Immature natural killer cell (primary cell): ENCODE data around the gene ESRRB. TPM values are rescaled to one million over a fixed set of nuclear protein-coding genes. Genes with fewer than 3 reads are reported as not detected.
A peak's percentile ranks its signal among the peaks of the same experiment; 100 is the strongest.

Experiments
- DNase-seq, 3 donors: peaks; one replicate each; pipeline ENCODE4 v3.0.0; 2022; ENCODE audit warnings: mixed read lengths in 1 of 3
- H3K27ac Mint-ChIP-seq, 6 donors: one replicate each; pipeline ENCODE4 v1.8.0; 2020; ENCODE audit warnings: mixed read lengths in 6 of 6, mild to moderate bottlenecking in 5 of 6, inconsistent platforms in 4 of 6, moderate library complexity in 3 of 6
- H3K27me3 Mint-ChIP-seq, 3 donors: one replicate each; pipeline ENCODE4 v1.8.0; 2020 to 2021; ENCODE audit warnings: low read depth in 3 of 3, mild to moderate bottlenecking in 3 of 3, mixed read lengths in 3 of 3, moderate library complexity in 3 of 3, inconsistent platforms in 1 of 3
- H3K36me3 Mint-ChIP-seq, 3 donors: one replicate each; pipeline ENCODE4 v1.8.0; 2020; ENCODE audit warnings: mixed read lengths in 3 of 3, inconsistent platforms in 2 of 3, mild to moderate bottlenecking in 2 of 3
- H3K4me1 Mint-ChIP-seq, 2 donors: one replicate each; pipeline ENCODE4 v1.8.0; 2020; ENCODE audit warnings: inconsistent platforms in 2 of 2, mild to moderate bottlenecking in 2 of 2, mixed read lengths in 2 of 2, moderate library complexity in 1 of 2
- H3K4me3 Mint-ChIP-seq, 5 donors: one replicate each; pipeline ENCODE4 v1.8.0; 2020; ENCODE audit warnings: mild to moderate bottlenecking in 5 of 5, mixed read lengths in 5 of 5, inconsistent platforms in 3 of 5, moderate library complexity in 3 of 5
- H3K9me3 Mint-ChIP-seq, 6 donors: one replicate each; pipeline ENCODE4 v1.8.0; 2020; ENCODE audit warnings: mild to moderate bottlenecking in 6 of 6, mixed read lengths in 6 of 6, inconsistent platforms in 4 of 6, moderate library complexity in 3 of 6
- polyA plus RNA-seq, 3 donors: library from polyadenylated mRNA; unstranded; fragments of 300-500 nt; fragmentation: Illumina TruSeq; gene quantifications; one replicate each; pipeline ENCODE4 v1.2.3, GENCODE V29; 2021

ESRRB gene
- polyA plus RNA-seq, 3 donors from 2014 or later: not detected

DNA sequence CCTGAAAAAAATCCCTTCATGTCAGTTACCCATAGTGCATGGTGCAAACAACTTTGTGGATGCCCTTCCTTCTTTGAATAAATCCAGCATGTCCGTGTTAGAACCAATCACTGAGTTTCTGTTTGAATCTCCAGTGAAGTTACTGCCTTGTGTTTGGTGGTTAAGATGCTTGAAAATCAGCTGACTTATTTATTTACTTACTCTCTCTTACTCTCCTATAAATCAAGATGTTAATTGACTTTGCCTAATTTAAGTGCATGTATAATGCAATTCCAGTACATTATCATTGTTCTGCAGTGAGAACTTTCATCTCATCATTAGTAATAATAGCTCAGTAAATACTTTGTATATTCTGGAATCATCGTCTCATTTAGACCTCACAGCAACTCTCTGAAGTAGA lies 114.2 kb downstream of the ESRRB start:
- H3K27ac Mint-ChIP-seq: no peak overlapping the region
- no peaks in the 10 kb centered on the region for H3K36me3 Mint-ChIP-seq
- H3K4me3 Mint-ChIP-seq: no peak overlapping the region
- no peak for DNase-seq
- no peaks in the 10 kb centered on the region for H3K4me1 Mint-ChIP-seq
- H3K9me3 Mint-ChIP-seq: no peaks in the 10 kb centered on the region
- H3K27me3 Mint-ChIP-seq: peaks cover 0 to 4% (median 4%) of the 10 kb centered on the region in 3 donors

DNA sequence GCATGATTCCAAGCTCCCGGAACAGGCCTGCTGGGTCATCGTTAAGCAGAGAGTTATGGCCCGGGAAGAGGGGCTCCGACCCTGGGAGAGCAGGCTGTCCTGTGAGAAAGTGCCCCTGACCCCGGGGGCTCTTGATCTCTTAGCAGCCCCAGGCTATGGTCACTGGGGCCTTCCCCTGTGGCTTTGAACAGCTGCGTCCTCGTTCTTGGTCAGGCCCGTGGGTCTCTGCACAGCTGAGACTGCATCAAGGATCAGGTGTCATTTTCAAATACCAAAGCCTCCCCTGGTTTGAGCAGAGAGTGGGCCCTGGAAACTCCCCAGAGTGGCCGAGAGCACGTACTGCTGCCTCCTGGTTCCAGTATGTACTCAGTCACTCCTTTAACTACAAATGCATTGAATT lies 114.8 kb downstream of the ESRRB start:
- Mint-ChIP-seq H3K4me1 (no peaks in the 10 kb centered on the region), H3K36me3 (no peaks in the 10 kb centered on the region), H3K27ac (no peak overlapping the region), H3K9me3 (no peaks in the 10 kb centered on the region), H3K27me3 (peaks cover 0 to 4% (median 2%) of the 10 kb centered on the region in 3 donors), H3K4me3 (no peak overlapping the region)
- no peak for DNase-seq

DNA sequence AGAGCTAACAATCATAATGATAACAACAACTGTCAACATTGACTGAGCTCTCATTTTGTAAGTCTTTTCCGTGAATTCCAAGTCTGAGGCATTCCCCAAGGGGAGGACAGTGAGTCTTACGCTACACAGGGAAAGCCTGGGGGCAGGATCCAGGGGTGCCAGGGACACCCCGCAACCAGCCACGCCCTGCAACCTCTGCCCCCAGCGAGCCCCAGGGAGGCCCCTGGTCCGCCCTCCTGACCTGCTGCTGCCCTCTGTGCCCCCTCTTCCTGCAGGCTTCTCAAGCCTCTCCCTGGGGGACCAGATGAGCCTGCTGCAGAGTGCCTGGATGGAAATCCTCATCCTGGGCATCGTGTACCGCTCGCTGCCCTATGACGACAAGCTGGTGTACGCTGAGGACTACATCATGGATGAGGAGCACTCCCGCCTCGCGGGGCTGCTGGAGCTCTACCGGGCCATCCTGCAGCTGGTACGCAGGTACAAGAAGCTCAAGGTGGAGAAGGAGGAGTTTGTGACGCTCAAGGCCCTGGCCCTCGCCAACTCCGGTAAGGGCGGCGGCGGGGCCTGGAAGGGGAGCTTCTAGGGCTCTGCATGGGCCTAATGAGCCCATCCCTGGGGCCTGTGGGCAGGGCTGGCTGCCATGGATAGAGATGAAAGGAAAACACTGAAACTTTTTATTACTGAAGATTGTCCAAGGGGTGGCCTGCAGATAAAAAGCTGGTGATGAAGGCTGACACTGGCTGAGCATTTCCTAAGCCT lies 115.4 kb downstream of the ESRRB start:
- Mint-ChIP-seq H3K36me3 (no peaks in the 10 kb centered on the region), H3K4me3 (no peak overlapping the region), H3K27me3 (peaks cover 0 to 6% (median 2%) of the 10 kb centered on the region in 3 donors), H3K4me1 (no peaks in the 10 kb centered on the region), H3K27ac (no peak overlapping the region), H3K9me3 (no peaks in the 10 kb centered on the region)
- no peak for DNase-seq

DNA sequence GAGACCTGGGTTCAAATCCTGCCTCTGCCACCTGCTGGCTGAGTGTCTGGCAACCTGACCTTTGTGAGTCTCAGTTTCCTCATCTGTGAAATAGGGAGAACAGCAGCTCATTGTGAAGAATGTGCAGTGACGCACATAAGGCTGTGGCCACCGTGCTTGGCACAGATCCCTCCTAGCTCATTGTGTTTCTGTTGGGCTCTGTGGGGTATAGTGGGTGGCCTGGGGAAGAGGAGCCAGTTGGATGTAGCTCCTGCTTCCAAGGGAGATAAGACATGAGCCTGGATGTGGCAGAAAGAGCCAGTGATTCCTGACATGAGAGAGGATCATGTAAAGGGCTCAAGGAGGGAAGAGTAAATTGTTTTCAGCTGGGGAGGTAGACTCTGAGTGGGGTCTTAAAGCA lies 120.0 kb downstream of the ESRRB start:
- Mint-ChIP-seq H3K4me1 (no peaks in the 10 kb centered on the region), H3K4me3 (no peak overlapping the region), H3K9me3 (no peaks in the 10 kb centered on the region), H3K36me3 (no peaks in the 10 kb centered on the region), H3K27me3 (peaks cover 0 to 6% (median 0%) of the 10 kb centered on the region in 3 donors), H3K27ac (no peak overlapping the region)
- no peak for DNase-seq

DNA sequence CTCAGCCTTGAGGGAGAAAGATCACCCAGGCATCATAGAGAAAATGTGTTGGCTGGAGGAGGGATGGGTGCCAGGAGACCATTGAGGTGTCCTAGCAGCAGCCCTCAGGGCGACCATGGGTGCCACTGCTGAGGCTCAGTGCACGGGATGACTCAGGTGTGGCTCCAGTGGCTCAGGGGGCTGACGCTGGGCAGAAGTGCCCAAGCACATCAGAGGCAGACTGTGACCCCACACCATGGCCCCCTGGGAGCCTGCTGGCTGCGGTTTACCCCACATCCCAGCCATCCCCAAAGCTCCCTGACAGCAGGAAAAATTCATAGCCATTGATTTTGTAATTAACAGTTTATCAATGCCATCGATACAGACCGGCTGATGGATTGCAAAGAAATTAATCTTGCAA lies 120.7 kb downstream of the ESRRB start:
- peaks cover 0 to 6% (median 0%) of the 10 kb centered on the region in 3 donors for H3K27me3 Mint-ChIP-seq
- no peaks in the 10 kb centered on the region for H3K36me3 Mint-ChIP-seq
- no peak for DNase-seq
- no peak overlapping the region for H3K4me3 Mint-ChIP-seq
- no peak overlapping the region for H3K27ac Mint-ChIP-seq
- H3K9me3 Mint-ChIP-seq: no peaks in the 10 kb centered on the region
- H3K4me1 Mint-ChIP-seq: no peaks in the 10 kb centered on the region

DNA sequence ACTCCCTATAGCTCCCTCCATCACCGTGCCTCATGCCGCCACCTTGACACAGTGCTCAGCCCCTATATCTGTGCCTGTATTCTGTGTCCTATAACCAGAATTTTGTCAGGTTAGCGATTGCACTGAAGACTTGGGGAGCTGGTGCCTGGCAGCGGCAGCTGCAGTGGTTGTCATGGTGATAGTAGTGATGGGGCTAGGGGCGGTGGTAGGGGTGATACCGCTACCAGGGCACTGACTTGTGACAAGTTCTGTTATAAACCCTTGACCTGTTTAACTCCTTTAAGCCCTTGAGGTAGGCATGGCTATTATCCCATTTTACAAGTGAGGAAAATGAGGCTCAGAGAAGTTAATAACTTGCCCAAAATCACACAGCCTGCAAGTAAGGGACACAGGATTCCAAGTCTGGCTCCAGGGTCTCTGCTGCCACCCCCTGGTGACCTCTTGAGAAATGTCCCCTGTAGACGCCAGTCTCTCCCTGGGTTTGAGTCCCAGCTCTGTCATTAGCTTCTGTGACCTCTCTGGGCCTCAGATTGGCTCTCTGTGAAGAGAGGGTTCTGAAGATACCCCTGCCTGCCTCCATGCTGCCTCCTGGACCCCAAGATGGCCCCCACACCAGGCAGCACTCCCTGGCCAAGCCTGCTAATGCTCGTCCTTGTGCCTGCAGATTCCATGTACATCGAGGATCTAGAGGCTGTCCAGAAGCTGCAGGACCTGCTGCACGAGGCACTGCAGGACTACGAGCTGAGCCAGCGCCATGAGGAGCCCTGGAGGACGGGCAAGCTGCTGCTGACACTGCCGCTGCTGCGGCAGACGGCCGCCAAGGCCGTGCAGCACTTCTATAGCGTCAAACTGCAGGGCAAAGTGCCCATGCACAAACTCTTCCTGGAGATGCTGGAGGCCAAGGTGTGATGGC lies 121.9 kb downstream of the ESRRB start:
- no peaks in the 10 kb centered on the region for H3K4me1 Mint-ChIP-seq
- no peak overlapping the region for H3K4me3 Mint-ChIP-seq
- H3K27me3 Mint-ChIP-seq: peaks cover 0 to 4% (median 1%) of the 10 kb centered on the region in 3 donors
- H3K27ac Mint-ChIP-seq: peak overlapping the region in 1 of 6 donors; percentile 34
- no peaks in the 10 kb centered on the region for H3K36me3 Mint-ChIP-seq
- no peaks in the 10 kb centered on the region for H3K9me3 Mint-ChIP-seq
- DNase-seq: no peak

DNA sequence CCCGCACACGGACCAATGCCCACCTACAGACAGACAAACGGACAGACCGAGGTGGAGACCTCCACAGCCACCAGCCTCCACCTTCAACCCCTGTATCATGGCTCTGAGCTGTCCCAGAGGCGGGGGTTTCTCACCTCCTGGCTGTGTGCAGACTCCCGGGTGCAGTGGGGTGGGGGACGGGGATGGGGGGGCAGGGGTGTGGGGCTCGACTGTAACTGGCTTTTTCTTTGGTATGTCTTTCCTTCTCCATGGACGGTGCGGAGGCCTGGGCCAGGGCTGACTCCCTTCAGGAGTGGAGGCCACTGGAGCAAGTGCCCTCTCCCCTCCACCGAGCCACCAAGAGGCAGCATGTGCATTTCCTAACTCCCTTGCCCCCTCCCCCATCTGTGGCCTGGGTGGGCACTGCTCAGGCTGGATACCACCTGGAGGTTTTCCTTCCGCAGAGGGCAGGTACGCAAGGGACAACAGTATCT lies 122.6 kb downstream of the ESRRB start:
- DNase-seq: no peak
- Mint-ChIP-seq H3K4me3 (no peak overlapping the region), H3K4me1 (no peaks in the 10 kb centered on the region), H3K27me3 (peaks cover 0 to 4% (median 1%) of the 10 kb centered on the region in 3 donors), H3K36me3 (no peaks in the 10 kb centered on the region), H3K27ac (no peak overlapping the region), H3K9me3 (no peaks in the 10 kb centered on the region)

DNA sequence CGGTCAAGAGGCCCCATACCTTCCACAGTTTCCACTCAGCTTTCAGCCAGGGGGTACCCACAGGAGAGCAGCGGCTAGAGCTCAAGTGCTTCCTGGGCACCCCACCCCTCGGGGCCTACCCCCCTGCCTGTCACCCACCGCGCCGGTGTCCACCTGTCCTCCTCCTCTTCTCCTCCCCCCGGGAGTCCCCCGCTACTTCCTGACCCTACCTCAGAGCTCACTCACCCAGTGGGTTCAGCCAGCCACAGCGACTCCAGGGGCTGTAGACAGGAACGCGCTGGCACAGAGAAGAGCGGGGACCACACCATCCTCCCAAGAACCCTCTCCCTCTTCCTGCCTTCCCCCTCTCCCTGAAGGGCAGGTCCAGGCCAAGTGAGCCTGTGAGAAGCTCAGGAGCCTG lies 123.0 kb downstream of the ESRRB start:
- Mint-ChIP-seq H3K36me3 (no peaks in the 10 kb centered on the region), H3K27me3 (peaks cover 0 to 2% (median 1%) of the 10 kb centered on the region in 3 donors), H3K27ac (no peak overlapping the region), H3K9me3 (no peaks in the 10 kb centered on the region), H3K4me3 (no peak overlapping the region), H3K4me1 (no peaks in the 10 kb centered on the region)
- DNase-seq: no peak

DNA sequence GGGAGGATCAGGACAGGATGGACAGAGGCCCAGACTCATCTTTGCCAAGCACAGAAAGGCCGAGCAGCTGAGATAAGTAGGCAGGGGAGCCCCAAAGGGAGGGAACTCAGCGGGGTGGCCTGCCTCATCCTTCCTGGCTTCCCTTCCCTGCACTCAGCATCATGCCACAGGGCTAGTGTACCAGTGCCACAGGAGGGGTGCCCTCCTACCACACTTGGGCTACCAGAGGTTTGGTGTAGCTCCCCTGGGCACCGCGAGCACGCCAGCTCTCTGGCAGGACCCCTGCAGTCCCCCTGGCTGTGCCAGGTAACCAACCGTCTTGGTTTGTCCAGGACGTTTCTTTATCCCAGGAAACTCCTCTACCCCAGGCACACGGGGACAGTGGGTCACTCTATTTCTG lies 123.5 kb downstream of the ESRRB start:
- no peak for DNase-seq
- peaks cover 0 to 2% (median 1%) of the 10 kb centered on the region in 3 donors for H3K27me3 Mint-ChIP-seq
- no peaks in the 10 kb centered on the region for H3K9me3 Mint-ChIP-seq
- no peak overlapping the region for H3K4me3 Mint-ChIP-seq
- no peaks in the 10 kb centered on the region for H3K36me3 Mint-ChIP-seq
- H3K4me1 Mint-ChIP-seq: no peaks in the 10 kb centered on the region
- H3K27ac Mint-ChIP-seq: no peak overlapping the region

DNA sequence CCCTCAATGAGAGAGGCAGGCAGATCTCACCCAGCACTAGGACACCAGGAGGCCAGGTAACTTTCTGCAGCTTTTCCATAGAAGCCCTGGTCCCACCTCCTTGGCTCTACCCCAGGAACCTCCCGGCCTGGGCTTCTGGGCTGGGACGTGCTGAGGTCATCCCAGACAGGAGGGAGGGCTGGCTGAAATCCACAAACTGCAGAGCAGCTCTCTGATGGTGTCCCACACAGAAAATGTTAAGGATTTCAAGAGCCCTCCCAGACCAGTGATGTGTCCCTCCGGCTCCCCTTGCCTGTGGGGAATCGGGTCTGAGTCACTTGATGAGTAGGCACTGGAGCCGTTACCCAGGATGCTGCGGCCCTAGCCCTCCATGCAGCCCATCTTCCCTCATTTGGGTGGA lies 124.1 kb downstream of the ESRRB start:
- H3K27me3 Mint-ChIP-seq: peaks cover 0 to 2% (median 1%) of the 10 kb centered on the region in 3 donors
- no peaks in the 10 kb centered on the region for H3K4me1 Mint-ChIP-seq
- DNase-seq: no peak
- H3K27ac Mint-ChIP-seq: no peak overlapping the region
- H3K4me3 Mint-ChIP-seq: no peak overlapping the region
- H3K9me3 Mint-ChIP-seq: no peaks in the 10 kb centered on the region
- no peaks in the 10 kb centered on the region for H3K36me3 Mint-ChIP-seq

DNA sequence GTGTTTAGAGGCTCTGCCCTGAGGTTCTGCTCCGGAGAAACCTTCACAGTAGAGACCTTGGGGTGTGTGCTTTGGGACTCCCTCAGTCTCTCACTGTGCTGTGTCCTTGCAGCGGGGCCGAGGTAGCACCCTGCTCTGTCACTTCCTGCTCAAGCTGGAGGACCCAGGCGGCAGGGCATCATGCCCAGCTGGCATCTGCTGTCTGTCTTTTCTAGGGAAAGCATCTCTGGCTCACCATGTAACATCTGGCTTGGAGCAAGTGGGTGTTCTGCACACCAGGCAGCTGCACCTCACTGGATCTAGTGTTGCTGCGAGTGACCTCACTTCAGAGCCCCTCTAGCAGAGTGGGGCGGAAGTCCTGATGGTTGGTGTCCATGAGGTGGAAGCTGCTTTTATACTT lies 124.5 kb downstream of the ESRRB start:
- H3K36me3 Mint-ChIP-seq: no peaks in the 10 kb centered on the region
- H3K4me3 Mint-ChIP-seq: no peak overlapping the region
- no peak for DNase-seq
- peaks cover 0 to 2% (median 1%) of the 10 kb centered on the region in 3 donors for H3K27me3 Mint-ChIP-seq
- no peaks in the 10 kb centered on the region for H3K4me1 Mint-ChIP-seq
- H3K27ac Mint-ChIP-seq: no peak overlapping the region
- no peaks in the 10 kb centered on the region for H3K9me3 Mint-ChIP-seq

DNA sequence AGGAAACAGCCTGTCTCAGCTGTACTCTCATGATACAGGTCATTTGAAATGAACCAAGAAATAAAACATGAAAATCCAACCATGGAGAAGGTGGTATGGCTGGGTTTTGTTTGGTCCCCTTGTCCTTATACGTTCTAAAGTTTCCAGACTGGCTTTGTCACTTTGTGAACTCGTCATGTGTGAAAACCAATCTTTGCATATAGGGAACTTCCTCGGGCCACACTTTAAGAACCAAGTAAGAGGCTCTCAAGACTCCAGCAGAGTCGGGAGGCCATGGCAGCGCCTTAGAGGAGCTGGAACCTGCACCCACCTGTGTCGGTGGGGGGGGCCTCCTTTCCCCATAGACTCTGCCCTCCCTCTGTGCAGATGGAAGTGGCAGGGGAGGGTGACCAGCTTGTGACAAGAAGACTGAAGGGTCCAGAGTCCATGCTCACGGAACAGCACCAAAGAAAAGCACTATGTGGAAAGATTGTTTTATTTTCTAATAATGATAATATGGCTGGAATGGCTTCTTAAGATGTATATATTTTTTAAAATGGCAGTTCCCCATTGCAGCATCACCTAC lies 125.3 kb downstream of the ESRRB start:
- no peaks in the 10 kb centered on the region for H3K4me1 Mint-ChIP-seq
- no peak overlapping the region for H3K27ac Mint-ChIP-seq
- no peak overlapping the region for H3K4me3 Mint-ChIP-seq
- no peaks in the 10 kb centered on the region for H3K36me3 Mint-ChIP-seq
- no peaks in the 10 kb centered on the region for H3K9me3 Mint-ChIP-seq
- no peak for DNase-seq
- H3K27me3 Mint-ChIP-seq: peaks cover 0 to 1% (median 1%) of the 10 kb centered on the region in 3 donors

DNA sequence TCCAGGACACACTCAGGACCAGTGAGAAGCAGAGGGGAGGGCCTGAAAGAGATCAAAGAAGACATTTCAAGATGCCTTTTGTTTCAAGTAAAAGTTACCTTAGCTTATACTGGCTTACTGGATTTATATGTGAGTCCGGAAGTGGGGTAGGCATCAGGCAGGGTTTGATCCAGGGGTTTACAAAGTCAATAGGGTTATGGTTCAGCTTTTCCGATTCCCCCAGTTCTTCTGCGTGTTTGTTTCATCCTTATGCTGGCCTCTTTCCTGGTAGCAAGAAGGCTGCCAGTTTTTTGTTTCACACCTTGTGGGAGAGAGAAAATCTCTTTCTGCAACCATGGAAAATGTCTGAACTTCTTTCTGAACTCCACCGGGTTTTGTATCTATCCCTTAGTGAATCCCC lies 126.3 kb downstream of the ESRRB start:
- Mint-ChIP-seq H3K4me3 (no peak overlapping the region), H3K36me3 (no peaks in the 10 kb centered on the region), H3K27me3 (peaks cover 1 to 4% (median 1%) of the 10 kb centered on the region in 3 donors), H3K9me3 (no peaks in the 10 kb centered on the region), H3K4me1 (no peaks in the 10 kb centered on the region), H3K27ac (no peak overlapping the region)
- DNase-seq: no peak

DNA sequence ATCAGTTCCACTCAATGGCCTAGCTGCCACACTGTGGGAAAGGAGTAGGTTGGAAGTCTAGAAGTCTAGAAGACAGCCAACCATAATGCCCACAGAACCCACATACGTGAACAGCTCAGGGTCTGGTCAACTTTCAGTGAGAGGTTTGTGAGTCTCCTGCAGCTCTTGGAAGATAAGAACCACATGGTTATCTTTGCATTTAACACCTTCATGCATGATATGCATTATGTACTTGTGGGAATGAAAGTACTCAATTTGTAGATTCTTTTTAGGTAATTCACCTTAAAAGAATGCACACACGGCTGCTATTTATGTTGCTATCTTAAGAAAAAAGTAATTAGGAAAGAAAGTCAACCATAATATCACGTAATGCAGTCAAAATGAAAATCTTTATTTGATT lies 126.7 kb downstream of the ESRRB start:
- H3K4me3 Mint-ChIP-seq: no peak overlapping the region
- DNase-seq: no peak
- H3K4me1 Mint-ChIP-seq: no peaks in the 10 kb centered on the region
- peaks cover 1 to 4% (median 1%) of the 10 kb centered on the region in 3 donors for H3K27me3 Mint-ChIP-seq
- no peaks in the 10 kb centered on the region for H3K9me3 Mint-ChIP-seq
- H3K27ac Mint-ChIP-seq: no peak overlapping the region
- H3K36me3 Mint-ChIP-seq: no peaks in the 10 kb centered on the region
